ENCODE data around the gene CCNY. TPM values are rescaled to one million over a fixed set of nuclear protein-coding genes. Genes with fewer than 3 reads are reported as not detected.

CCNY gene
- total RNA-seq, 1 experiment from 2014 or later = 51.9 TPM

GRCh38 chr10:35561715-35562114 is 225.4 kb downstream of the CCNY start:
- TF ChIP-seq CTCF (IDR thresholded peaks at IDR 0.05) = no peak
- no peak for TF ChIP-seq REST (IDR thresholded peaks at IDR 0.05; ENCODE audit: insufficient read depth in 1 of 2, low read depth in 2 of 2, low read length in 1 of 2)
- TF ChIP-seq TCF7L2 (IDR thresholded peaks at IDR 0.05; ENCODE audit: low read depth, low read length) = no peak
- no peak for TF ChIP-seq POLR2AphosphoS5 (IDR thresholded peaks at IDR 0.05; ENCODE audit: low read depth, low read length)
- TF ChIP-seq SIN3A (IDR thresholded peaks at IDR 0.05; ENCODE audit: borderline replicate concordance, insufficient read depth, low read depth, low read length) = no peak
- intact Hi-C loops (cut with micrococcal nuclease; ENCODE audit: unreplicated experiment) = no loop called here
- POLR2A ChIA-PET = no interaction called here
- ATAC-seq (no peak), DNase-seq (ENCODE audit: low read depth, low spot score) (no peak)
- in situ Hi-C loops (cut with HindIII; ENCODE audit: low pct_unique_long_range_greater_than_20kb, low sequenced_read_pairs) = no loop called here
- no peaks in the 10 kb centered on the region for H3K9me3 ChIP-seq (ENCODE audit: control insufficient read depth, insufficient read depth, low read depth, low read length)
- H3K36me3 ChIP-seq (ENCODE audit: control insufficient read depth, insufficient read depth, low read length) = no peaks in the 10 kb centered on the region
- no peak overlapping the region for H3K27ac ChIP-seq (ENCODE audit: low read length)
- CTCF ChIA-PET = interaction anchor here (1.3 kb wide), 1 partner anchor 15 kb away, joined by 4 read pairs; no protein-coding TSS in a partner anchor
- no peaks in the 10 kb centered on the region for H3K27me3 ChIP-seq (ENCODE audit: control insufficient read depth, insufficient read depth, low read length)
- no TSS peak for BruUV-seq (replicated peaks)
- H3K4me1 ChIP-seq (ENCODE audit: control insufficient read depth, insufficient read depth, low read length) = no peaks in the 10 kb centered on the region
- H3K4me3 ChIP-seq (ENCODE audit: low read depth in 2 of 2, low read length in 2 of 2) = no peak overlapping the region

GRCh38 chr10:35562427-35562826 is 226.1 kb downstream of the CCNY start:
- CTCF ChIA-PET = interaction anchor here (1.1 to 1.3 kb wide), 2 partner anchors 16 to 323 kb away, joined by 4 read pairs; no protein-coding TSS in a partner anchor
- intact Hi-C loops (cut with micrococcal nuclease; ENCODE audit: unreplicated experiment) = no loop called here
- no TSS peak for BruUV-seq (replicated peaks)

More at GRCh38 chr10:35562427-35562826, 226.1 kb downstream of the CCNY start:
- in situ Hi-C loops (cut with HindIII; ENCODE audit: low pct_unique_long_range_greater_than_20kb, low sequenced_read_pairs) = no loop called here
- Histone ChIP-seq H3K4me3 (ENCODE audit: low read depth in 2 of 2, low read length in 2 of 2) (no peak overlapping the region), H3K27ac (ENCODE audit: low read length) (no peak overlapping the region), H3K27me3 (ENCODE audit: control insufficient read depth, insufficient read depth, low read length) (no peaks in the 10 kb centered on the region), H3K4me1 (ENCODE audit: control insufficient read depth, insufficient read depth, low read length) (no peaks in the 10 kb centered on the region), H3K36me3 (ENCODE audit: control insufficient read depth, insufficient read depth, low read length) (no peaks in the 10 kb centered on the region), H3K9me3 (ENCODE audit: control insufficient read depth, insufficient read depth, low read depth, low read length) (no peaks in the 10 kb centered on the region)
- POLR2A ChIA-PET = interaction anchor here (0.6 kb wide), 1 partner anchor 1149 kb away, joined by 4 read pairs; no protein-coding TSS in a partner anchor
- ATAC-seq = no peak
- TF ChIP-seq TCF7L2 (IDR thresholded peaks at IDR 0.05; ENCODE audit: low read depth, low read length) (no peak), POLR2AphosphoS5 (IDR thresholded peaks at IDR 0.05; ENCODE audit: low read depth, low read length) (no peak), CTCF (IDR thresholded peaks at IDR 0.05) (no peak), REST (IDR thresholded peaks at IDR 0.05; ENCODE audit: insufficient read depth in 1 of 2, low read depth in 2 of 2, low read length in 1 of 2) (no peak), SIN3A (IDR thresholded peaks at IDR 0.05; ENCODE audit: borderline replicate concordance, insufficient read depth, low read depth, low read length) (no peak)
- no peak for DNase-seq (ENCODE audit: low read depth, low spot score)

All from Panc1 (cell line).